VCaP (cell line): ENCODE results near the gene GNAL.
"Not testable (repeated sequence)": the region's sequence is repeated elsewhere in the genome, so short reads cannot be mapped to it uniquely, and the experiment has no call there.

ENCODE experiments used
- H3K27ac ChIP-seq: fragments of 450-650 bp; 2 replicates; pipeline ENCODE4 v1.5.1; 2017
- TF ChIP-seq, protein P1 (sequence below): fragments of 450-650 bp; conservative IDR thresholded peaks from 2 replicates; pipeline ENCODE4 v1.5.1; 2017; ENCODE audit warnings: mild to moderate bottlenecking, moderate library complexity

GNAL gene

DNA sequence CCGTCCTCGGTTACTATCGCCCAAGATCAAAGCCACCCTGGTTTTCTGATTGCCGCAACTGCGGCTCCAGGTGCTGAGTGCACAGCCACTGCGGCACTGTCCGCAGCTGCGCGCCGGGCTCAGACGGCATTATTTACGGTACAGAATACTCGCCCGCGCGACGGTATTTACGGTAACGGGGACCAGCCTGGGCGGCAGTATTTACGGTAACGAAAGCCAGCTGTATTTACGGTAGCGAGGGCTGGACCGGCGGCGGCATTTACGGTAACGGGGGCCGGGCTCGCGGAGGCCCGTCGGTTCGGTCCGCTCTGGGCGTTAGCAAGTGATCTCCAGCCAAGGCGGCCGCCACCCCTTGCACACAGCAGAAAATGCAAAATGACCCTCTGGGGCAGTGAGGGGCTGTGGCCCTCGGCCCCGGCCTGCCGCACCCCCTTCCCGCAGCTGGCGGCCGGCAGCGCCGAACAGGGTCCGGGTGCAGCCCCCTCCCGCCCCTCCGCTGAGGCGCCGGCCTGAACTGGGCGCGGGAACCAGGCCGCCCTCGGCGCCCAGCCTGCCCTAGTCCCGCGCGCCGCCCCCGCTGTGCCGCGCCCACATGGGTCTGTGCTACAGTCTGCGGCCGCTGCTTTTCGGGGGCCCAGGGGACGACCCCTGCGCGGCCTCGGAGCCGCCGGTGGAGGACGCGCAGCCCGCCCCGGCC is at the start of gene GNAL:
Gene GNAL (plus strand): TSS at position 293 of the 697 bp plus-strand sequence. CDS start 300 bp downstream, at position 593.
- TF ChIP-seq, protein P1, sequence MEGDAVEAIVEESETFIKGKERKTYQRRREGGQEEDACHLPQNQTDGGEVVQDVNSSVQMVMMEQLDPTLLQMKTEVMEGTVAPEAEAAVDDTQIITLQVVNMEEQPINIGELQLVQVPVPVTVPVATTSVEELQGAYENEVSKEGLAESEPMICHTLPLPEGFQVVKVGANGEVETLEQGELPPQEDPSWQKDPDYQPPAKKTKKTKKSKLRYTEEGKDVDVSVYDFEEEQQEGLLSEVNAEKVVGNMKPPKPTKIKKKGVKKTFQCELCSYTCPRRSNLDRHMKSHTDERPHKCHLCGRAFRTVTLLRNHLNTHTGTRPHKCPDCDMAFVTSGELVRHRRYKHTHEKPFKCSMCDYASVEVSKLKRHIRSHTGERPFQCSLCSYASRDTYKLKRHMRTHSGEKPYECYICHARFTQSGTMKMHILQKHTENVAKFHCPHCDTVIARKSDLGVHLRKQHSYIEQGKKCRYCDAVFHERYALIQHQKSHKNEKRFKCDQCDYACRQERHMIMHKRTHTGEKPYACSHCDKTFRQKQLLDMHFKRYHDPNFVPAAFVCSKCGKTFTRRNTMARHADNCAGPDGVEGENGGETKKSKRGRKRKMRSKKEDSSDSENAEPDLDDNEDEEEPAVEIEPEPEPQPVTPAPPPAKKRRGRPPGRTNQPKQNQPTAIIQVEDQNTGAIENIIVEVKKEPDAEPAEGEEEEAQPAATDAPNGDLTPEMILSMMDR: no peak
- H3K27ac ChIP-seq: no peak within 1 kb of the TSS

DNA sequence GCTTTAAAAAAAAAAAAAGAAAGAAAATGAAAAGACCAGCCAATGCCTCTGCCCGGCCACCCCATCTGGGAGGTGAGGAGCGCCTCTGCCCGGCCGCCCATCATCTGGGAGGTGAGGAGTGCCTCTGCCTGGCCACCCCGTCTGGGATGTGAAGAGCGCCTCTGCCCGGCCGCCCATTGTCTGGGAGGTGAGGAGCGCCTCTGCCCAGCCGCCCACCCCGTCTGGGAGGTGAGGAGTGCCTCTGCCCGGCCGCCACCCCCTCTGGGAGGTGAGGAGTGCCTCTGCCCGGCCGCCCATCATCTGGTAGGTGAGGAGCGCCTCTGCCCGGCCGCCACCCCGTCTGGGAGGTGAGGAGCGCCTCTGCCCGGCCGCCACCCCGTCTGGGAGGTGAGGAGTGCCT is 41.8 kb upstream of the GNAL start:
- not testable (repeated sequence) for H3K27ac ChIP-seq

DNA sequence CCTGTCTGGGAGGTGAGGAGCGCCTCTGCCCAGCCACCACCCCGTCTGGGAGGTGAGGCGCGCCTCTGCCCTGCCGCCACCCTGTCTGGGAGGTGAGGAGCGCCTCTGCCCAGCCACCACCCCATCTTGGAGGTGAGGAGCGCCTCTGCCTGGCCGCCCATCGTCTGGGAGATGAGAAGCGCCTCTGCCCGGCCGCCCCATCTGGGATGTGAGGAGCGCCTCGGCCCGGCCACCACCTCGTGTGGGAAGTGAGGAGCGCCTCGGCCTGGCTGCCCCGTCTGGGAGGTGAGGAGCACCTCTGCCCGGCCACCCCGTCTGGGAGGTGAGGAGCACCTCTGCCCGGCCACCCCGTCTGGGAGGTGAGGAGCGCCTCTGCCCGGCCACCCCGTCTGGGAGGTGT is 41.3 kb upstream of the GNAL start:
- H3K27ac ChIP-seq: not testable (repeated sequence)

- TF ChIP-seq, protein P1: no peak
- no peak overlapping the region for H3K27ac ChIP-seq
Observed at GRCh38 chr18:11649839-11650238, 39.2 kb upstream of the GNAL start.

DNA sequence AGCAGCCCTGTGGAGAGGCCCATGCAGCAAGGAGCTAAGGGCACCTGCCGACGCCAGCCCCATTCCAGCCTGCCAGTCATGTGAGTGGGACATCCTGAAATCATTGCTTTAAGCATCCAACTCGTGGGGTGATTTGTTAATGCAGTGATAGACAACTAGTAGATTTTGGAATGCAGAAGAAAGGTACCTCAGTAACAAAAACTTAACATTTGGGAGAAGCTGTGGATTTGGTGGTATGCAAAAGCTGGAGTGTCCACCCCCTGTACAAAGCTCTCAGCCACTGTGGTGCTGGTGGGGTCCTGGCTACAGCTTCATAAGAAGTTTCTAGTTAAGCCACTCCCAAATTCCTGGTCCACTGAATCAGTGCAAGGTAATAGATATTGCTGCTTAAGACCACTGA is 37.2 kb upstream of the GNAL start:
- no peak overlapping the region for H3K27ac ChIP-seq
- TF ChIP-seq, protein P1: no peak

DNA sequence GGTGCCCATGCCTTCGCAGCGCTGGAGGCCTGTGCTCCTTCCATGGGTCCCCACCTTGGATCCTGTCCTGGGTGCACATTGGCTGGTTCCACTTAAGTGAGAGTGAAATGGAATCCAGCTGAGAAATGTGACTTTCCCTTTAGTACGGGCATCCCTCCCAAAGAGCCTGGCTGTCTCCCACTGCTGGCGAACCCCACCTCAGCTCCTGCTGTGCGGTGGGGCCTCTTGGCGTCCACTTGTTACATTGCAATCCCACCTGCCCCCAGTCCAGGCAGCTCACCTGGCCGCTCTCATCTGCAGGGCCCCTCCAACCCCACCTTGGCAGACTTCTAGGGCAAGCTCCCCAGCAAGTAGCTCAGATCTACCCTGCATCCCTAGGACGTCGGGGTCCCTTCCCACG is 35.5 kb upstream of the GNAL start:
- no peak overlapping the region for H3K27ac ChIP-seq
- TF ChIP-seq, protein P1: no peak

DNA sequence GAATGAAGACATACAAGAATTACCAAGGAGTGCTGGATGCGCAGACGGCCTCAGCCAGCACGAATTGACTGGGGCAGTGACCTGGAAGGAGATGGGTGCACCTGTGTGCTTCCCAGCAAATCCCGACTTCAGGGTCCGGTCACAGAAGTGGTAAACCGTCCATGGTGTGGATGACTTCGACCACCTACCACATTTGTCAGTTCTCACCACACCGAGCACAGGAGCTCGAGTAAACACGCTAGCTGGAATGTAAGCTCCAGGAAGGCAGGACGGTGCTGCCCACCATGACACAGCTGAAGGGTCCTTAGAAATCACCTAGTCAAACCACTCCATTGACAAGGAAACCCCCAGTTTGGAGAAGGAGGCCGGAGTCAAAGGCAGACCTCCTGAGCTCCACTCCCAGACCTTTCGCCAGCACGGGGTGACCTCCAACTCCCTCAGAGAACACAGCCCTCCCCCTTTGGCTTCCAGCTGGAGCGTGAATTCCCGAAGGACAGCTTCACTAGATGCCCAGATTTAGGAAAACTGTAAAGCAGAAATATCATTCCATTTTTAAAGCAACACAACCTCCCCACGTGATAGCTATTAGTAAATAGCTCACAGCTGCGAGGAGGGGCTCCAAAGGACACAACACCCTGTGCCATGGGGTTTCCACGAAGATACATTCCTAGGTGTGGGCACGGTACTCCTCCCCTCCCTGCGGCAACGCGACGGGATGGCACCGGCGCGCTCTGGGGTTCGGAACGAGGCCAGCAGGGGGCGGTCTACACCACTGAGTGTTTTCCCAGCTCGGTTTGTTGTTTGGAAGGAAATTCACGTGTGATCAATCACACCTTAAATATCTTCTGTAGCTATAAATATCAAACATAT is 34.1 kb upstream of the GNAL start:
- TF ChIP-seq, protein P1: peak; percentile 84
- no peak overlapping the region for H3K27ac ChIP-seq

- TF ChIP-seq, protein P1: peak; percentile 38
- no peak overlapping the region for H3K27ac ChIP-seq
Observed at GRCh38 chr18:11655606-11655932, 33.5 kb upstream of the GNAL start.
